ENCODE results near the gene M1AP. TPM values are rescaled to one million over a fixed set of nuclear protein-coding genes. Genes with fewer than 3 reads are reported as not detected.

Gene M1AP
- total and polyA plus RNA-seq, 2 donors from 2014 or later = 0.49 to 3.4 TPM

GRCh38 chr2:74542978-74543377, 105.2 kb downstream of the M1AP start:
- Histone ChIP-seq H3K36me3 (ENCODE audit: control insufficient read depth in 2 of 3, insufficient read depth in 3 of 3, low read length in 3 of 3) (no peaks in the 10 kb centered on the region), H3K4me1 (ENCODE audit: control insufficient read depth in 2 of 3, insufficient read depth in 2 of 3, low read depth in 1 of 3, low read length in 3 of 3) (no peaks in the 10 kb centered on the region), H3K9me3 (ENCODE audit: control insufficient read depth in 2 of 3, insufficient read depth in 1 of 3, low read length in 3 of 3) (no peaks in the 10 kb centered on the region), H3K27ac (ENCODE audit: low read depth in 2 of 2, low read length in 2 of 2) (no peak overlapping the region), H3K4me3 (ENCODE audit: low read length in 3 of 3) (no peak overlapping the region), H3K27me3 (ENCODE audit: control insufficient read depth, insufficient read depth, low read length) (no peaks in the 10 kb centered on the region), H3K9ac (ENCODE audit: low read length in 3 of 3) (no peak overlapping the region)
- TF ChIP-seq CTCF (IDR thresholded peaks at IDR 0.05; ENCODE audit: borderline replicate concordance, extremely low read depth, insufficient read depth) = no peak
- DNase-seq (no peak), FAIRE-seq (no peak)
- intact Hi-C loops (cut with DNase I) = no loop called here

GRCh38 chr2:74540291-74540690, 107.8 kb downstream of the M1AP start:
- no peaks in the 10 kb centered on the region for H3K9me3 ChIP-seq (ENCODE audit: control insufficient read depth in 2 of 3, insufficient read depth in 1 of 3, low read length in 3 of 3)
- no peak overlapping the region for H3K27ac ChIP-seq (ENCODE audit: low read depth in 2 of 2, low read length in 2 of 2)
- no peaks in the 10 kb centered on the region for H3K27me3 ChIP-seq (ENCODE audit: control insufficient read depth, insufficient read depth, low read length)
- no peak for TF ChIP-seq CTCF (IDR thresholded peaks at IDR 0.05; ENCODE audit: borderline replicate concordance, extremely low read depth, insufficient read depth)
- DNase-seq (no peak), FAIRE-seq (no peak)
- H3K36me3 ChIP-seq (ENCODE audit: control insufficient read depth in 2 of 3, insufficient read depth in 3 of 3, low read length in 3 of 3) = no peaks in the 10 kb centered on the region
- intact Hi-C loops (cut with DNase I) = no loop called here
- no peaks in the 10 kb centered on the region for H3K4me1 ChIP-seq (ENCODE audit: control insufficient read depth in 2 of 3, insufficient read depth in 2 of 3, low read depth in 1 of 3, low read length in 3 of 3)
- no peak overlapping the region for H3K9ac ChIP-seq (ENCODE audit: low read length in 3 of 3)
- no peak overlapping the region for H3K4me3 ChIP-seq (ENCODE audit: low read length in 3 of 3)

- FAIRE-seq = no peak
- TF ChIP-seq CTCF (IDR thresholded peaks at IDR 0.05; ENCODE audit: borderline replicate concordance, extremely low read depth, insufficient read depth) = no peak
- intact Hi-C loops (cut with DNase I) = no loop called here
Measured at GRCh38 chr2:74538881-74539339, 109.2 kb downstream of the M1AP start.

GRCh38 chr2:74537140-74537539, 111.0 kb downstream of the M1AP start:
- no peak for TF ChIP-seq CTCF (IDR thresholded peaks at IDR 0.05; ENCODE audit: borderline replicate concordance, extremely low read depth, insufficient read depth)
- Histone ChIP-seq H3K36me3 (ENCODE audit: control insufficient read depth in 2 of 3, insufficient read depth in 3 of 3, low read length in 3 of 3) (peaks cover 0 to 7% (median 4%) of the 10 kb centered on the region in 3 donors), H3K4me3 (ENCODE audit: low read length in 3 of 3) (no peak overlapping the region), H3K9me3 (ENCODE audit: control insufficient read depth in 2 of 3, insufficient read depth in 1 of 3, low read length in 3 of 3) (no peaks in the 10 kb centered on the region), H3K27me3 (ENCODE audit: control insufficient read depth, insufficient read depth, low read length) (no peaks in the 10 kb centered on the region), H3K4me1 (ENCODE audit: control insufficient read depth in 2 of 3, insufficient read depth in 2 of 3, low read depth in 1 of 3, low read length in 3 of 3) (no peaks in the 10 kb centered on the region), H3K9ac (ENCODE audit: low read length in 3 of 3) (no peak overlapping the region), H3K27ac (ENCODE audit: low read depth in 2 of 2, low read length in 2 of 2) (no peak overlapping the region)
- FAIRE-seq = no peak
- no peak for DNase-seq
- intact Hi-C loops (cut with DNase I) = no loop called here

More at GRCh38 chr2:74538881-74539339, 109.2 kb downstream of the M1AP start:
- H3K9ac ChIP-seq (ENCODE audit: low read length in 3 of 3) = no peak overlapping the region
- no peaks in the 10 kb centered on the region for H3K9me3 ChIP-seq (ENCODE audit: control insufficient read depth in 2 of 3, insufficient read depth in 1 of 3, low read length in 3 of 3)
- no peaks in the 10 kb centered on the region for H3K27me3 ChIP-seq (ENCODE audit: control insufficient read depth, insufficient read depth, low read length)
- H3K4me1 ChIP-seq (ENCODE audit: control insufficient read depth in 2 of 3, insufficient read depth in 2 of 3, low read depth in 1 of 3, low read length in 3 of 3) = no peaks in the 10 kb centered on the region
- H3K36me3 ChIP-seq (ENCODE audit: control insufficient read depth in 2 of 3, insufficient read depth in 3 of 3, low read length in 3 of 3) = no peaks in the 10 kb centered on the region
- no peak overlapping the region for H3K4me3 ChIP-seq (ENCODE audit: low read length in 3 of 3)
- DNase-seq = no peak
- H3K27ac ChIP-seq (ENCODE audit: low read depth in 2 of 2, low read length in 2 of 2) = no peak overlapping the region

Measured in kidney (tissue), 14 donors.